Measurements from ENCODE around the gene IRF9. TPM values are rescaled to one million over a fixed set of nuclear protein-coding genes. Genes with fewer than 3 reads are reported as not detected.

Gene IRF9
- total RNA-seq, 1 donor from 2014 or later = 45.1 TPM

DNA sequence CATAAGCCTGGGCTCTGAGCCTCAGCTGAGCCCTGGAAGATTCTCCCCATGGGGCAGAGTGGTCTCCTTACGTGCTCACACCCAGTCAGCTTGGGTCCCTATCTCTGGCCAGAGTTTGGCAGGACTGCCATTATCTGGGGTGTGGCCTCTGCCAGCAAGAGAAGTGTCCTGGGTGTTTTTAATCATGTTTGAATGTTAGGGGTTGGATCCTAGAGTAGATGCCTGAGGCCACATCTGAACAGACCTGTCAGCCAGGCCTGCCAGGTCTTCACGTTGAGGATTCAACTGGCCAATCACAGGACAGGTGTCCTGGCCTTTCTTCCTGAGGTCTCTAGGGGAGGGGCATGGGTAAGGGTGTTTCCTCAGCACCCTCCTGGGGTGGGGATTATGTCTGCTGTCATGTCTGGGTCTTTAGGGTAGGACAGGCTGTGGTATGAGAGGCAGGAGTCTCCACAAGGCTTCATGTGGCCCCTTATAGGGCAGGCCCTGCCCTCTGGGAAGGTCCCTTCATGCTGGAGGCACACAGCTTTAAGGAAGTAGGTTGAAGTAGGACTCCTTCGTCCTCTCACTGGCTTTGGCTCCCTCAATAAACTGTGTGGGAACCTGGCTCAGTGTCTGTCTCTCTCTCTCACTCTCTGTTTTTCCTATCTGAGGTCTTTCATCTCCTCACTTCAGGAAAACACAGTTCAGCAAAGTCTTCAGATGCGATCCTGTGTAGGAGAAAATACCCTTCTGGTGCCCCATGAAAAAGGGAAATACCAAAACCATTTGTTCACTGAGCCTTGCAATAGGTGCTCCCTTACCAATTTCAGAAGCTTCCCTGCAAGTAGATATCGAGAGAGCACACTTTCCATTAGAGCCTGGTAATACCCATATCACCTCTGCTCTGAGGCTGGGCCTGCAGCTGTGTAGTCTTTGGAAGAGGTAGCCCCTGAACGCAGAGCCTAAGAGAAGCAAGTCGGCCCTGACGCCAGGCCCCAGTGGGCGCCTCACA lies 37.3 kb upstream of the IRF9 start:
- TF ChIP-seq, protein P1, sequence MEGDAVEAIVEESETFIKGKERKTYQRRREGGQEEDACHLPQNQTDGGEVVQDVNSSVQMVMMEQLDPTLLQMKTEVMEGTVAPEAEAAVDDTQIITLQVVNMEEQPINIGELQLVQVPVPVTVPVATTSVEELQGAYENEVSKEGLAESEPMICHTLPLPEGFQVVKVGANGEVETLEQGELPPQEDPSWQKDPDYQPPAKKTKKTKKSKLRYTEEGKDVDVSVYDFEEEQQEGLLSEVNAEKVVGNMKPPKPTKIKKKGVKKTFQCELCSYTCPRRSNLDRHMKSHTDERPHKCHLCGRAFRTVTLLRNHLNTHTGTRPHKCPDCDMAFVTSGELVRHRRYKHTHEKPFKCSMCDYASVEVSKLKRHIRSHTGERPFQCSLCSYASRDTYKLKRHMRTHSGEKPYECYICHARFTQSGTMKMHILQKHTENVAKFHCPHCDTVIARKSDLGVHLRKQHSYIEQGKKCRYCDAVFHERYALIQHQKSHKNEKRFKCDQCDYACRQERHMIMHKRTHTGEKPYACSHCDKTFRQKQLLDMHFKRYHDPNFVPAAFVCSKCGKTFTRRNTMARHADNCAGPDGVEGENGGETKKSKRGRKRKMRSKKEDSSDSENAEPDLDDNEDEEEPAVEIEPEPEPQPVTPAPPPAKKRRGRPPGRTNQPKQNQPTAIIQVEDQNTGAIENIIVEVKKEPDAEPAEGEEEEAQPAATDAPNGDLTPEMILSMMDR (conservative IDR thresholded peaks at IDR 0.05; ENCODE audit: low read depth, low read length) = no peak
- no peak overlapping the region for H3K4me3 ChIP-seq (ENCODE audit: low read depth, low read length)
- no peak for DNase-seq (ENCODE audit: low read depth)

DNA sequence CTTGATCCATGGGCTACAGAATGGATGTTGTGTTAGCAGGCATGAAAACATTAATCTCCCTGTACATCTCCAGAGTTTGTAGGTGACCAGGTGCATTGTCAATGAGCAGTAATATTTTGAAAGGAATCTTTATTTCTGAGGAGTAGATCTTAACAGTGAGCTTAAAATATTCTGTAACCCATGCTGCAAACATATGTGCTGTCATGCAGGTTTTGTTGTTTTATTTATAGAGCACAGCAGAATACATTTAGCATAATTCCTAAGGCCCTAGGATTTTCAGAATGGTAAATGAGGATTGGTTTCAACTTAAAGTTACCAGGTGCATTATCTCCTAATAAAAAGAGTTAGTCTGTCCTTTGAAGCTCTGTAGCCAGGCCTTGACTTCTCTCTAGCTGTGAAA lies 34.1 kb upstream of the IRF9 start:
- TF ChIP-seq, protein P1 (conservative IDR thresholded peaks at IDR 0.05; ENCODE audit: low read depth, low read length) = no peak
- no peak overlapping the region for H3K4me3 ChIP-seq (ENCODE audit: low read depth, low read length)
- no peak for DNase-seq (ENCODE audit: low read depth)

DNA sequence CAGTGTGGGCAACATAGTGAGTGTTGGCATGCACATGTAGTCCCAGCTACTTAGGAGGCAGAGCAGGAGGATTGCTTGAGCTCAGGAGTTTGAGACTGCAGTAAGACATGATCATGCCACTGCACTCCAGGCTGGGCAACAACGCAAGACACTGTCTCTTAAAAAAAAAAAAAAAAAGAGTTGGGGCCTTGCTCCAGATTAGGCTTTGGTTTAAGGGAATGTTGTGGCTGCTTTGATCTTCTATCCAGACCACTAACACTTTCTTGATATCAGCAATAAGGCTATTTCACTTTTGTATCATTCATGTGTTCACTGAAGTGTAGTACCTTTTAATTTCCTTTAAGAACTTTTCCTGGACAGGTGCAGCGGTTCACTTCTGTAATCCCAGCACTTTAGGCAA lies 33.4 kb upstream of the IRF9 start:
- H3K4me3 ChIP-seq (ENCODE audit: low read depth, low read length) = no peak overlapping the region
- DNase-seq (ENCODE audit: low read depth) = no peak
- TF ChIP-seq, protein P1 (conservative IDR thresholded peaks at IDR 0.05; ENCODE audit: low read depth, low read length) = no peak

- TF ChIP-seq, protein P1 (conservative IDR thresholded peaks at IDR 0.05; ENCODE audit: low read depth, low read length) = no peak
- DNase-seq (ENCODE audit: low read depth) = no peak
- H3K4me3 ChIP-seq (ENCODE audit: low read depth, low read length) = no peak overlapping the region
These were observed 31.6 kb upstream of the IRF9 start for GRCh38 chr14:24129410-24129998.

GRCh38 chr14:24130380-24130716 lies 30.7 kb upstream of the IRF9 start, which contains the start of gene FITM1:
TSS of gene FITM1 (plus strand) at chr14:24130659. CDS start at chr14:24131564, 905 bp downstream.
- no peak for DNase-seq (ENCODE audit: low read depth)
- TF ChIP-seq, protein P1 (conservative IDR thresholded peaks at IDR 0.05; ENCODE audit: low read depth, low read length) = no peak
- H3K4me3 ChIP-seq (ENCODE audit: low read depth, low read length) = no peak within 1 kb of the TSS

- DNase-seq (ENCODE audit: low read depth) = no peak
- H3K4me3 ChIP-seq (ENCODE audit: low read depth, low read length) = no peak overlapping the region
- TF ChIP-seq, protein P1 (conservative IDR thresholded peaks at IDR 0.05; ENCODE audit: low read depth, low read length) = no peak
These were observed 30.1 kb upstream of the IRF9 start for GRCh38 chr14:24130717-24131548.
